HG02973 (cell line): ENCODE data around the gene TWSG1.
"Not testable (repeated sequence)": the region's sequence is repeated elsewhere in the genome, so short reads cannot be mapped to it uniquely, and the experiment has no call there.

Source experiments
- ATAC-seq: cut with Tn5 transposase; IDR thresholded peaks from one replicate; pipeline ENCODE4 v1.9.1; 2021; ENCODE audit warnings: moderate library complexity; ENCODE audit not compliant: unreplicated experiment

TWSG1 gene

DNA sequence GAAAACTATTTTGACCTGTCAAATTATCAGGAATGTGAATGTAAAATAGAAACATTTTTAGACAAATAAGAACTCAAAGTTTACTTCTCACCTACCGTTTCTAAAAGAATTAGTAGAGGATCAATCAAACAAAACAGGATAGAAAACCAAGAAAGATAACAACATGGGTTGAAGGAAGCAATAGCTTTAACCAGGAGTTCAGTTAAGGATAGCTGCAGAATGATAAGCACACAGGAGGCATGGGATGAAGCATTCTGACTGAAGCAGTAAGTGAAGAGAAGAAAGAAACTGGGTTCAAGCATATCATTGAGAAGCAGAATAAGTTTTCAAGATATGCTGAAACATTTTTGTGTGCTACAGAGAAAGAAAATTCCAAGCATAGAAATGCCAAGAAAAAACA, 52.3 kb downstream of the TWSG1 start:
- no peak for ATAC-seq

DNA sequence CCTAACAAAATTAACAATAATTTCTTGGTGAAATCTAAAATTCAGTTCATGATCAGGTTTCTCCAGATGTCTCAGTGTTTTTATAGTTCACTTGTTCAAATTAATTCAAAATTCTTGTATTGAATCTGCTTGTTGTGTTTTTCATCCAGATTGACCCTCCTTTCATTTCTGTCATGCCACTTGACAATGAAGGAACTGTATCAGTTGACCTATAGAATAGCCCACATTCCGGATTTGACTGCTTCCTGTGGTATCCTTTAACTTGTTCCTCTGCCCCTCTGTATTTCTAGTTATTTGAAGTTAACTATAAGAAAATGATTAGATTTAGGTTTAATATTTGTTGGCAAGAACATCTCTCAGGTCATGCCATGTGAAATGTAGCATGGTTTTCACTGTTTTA, 53.3 kb downstream of the TWSG1 start:
- no peak for ATAC-seq

DNA sequence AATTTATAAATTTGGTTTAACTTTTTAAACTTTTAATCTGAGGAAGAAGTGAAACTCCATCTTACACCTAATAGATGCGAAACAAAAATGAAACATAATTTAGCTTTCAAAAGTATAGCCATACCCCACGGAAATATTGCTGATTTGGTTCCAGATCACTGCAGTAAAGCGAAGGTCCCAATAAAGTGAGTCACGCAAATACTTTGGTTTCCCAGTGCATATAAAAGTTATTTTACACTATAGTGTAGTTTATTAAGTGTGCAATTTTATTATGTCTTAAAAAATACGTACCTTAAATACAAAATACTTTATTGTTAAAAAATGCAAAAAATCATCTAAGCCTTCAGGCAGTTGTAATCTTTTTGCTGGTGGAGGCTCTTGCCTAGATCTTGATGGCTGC, 55.1 kb downstream of the TWSG1 start:
- ATAC-seq = no peak

DNA sequence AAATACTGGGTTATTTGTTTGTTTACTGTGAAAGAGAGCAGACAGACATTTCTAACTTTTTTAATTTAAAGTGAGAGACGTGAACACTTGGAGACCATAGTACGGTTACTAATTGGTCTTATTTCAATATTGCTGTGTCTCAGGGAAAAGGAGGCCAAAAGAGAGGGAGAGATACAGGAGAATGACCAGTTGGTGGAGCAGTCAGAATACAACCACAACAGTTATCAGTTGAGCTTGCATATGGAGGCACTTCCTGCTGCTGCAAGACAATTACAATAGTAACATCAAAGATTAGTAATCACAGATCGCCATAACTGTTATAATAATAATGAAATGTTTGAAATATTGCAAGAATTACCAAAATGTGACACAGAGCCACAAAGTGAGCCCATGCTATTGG, 58.2 kb downstream of the TWSG1 start:
- no peak for ATAC-seq

DNA sequence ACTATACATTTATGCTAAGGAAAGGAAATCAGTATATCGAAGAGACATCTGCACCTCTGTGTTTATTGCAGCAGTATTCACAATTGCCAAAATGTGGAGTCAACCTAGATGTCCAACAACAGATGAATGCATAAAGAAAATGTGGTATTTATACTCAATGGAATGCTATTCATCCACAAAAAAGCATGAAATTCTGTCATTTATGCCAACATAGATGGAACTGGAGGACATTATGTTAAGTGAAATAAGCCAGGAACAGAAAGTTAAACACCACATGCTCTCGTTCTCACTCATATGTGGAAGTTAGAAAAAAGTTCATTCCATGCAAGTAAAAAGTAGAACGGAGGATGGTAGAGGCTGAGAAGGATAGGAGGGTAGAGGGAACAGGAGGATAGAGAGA, 59.5 kb downstream of the TWSG1 start:
- no peak for ATAC-seq

DNA sequence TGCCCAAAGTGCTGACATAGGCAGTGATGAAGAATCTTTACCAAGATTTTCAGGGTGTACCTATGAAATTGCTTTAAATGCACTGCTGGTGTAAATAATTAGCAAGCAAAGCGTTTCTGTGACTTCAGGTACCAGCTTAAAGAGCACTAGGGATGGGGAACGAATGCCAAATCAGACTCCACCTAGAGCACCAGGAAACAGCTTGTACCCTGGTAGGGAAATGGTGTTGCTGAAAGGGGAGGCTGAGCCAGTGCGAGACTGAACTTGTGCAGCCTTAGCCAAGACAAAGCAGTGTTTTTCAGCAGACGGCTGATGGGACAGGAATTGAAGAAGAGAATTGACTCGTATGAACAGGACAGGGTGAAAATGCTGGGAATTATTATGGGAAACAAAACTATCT, 65.6 kb downstream of the TWSG1 start:
- no peak for ATAC-seq

DNA sequence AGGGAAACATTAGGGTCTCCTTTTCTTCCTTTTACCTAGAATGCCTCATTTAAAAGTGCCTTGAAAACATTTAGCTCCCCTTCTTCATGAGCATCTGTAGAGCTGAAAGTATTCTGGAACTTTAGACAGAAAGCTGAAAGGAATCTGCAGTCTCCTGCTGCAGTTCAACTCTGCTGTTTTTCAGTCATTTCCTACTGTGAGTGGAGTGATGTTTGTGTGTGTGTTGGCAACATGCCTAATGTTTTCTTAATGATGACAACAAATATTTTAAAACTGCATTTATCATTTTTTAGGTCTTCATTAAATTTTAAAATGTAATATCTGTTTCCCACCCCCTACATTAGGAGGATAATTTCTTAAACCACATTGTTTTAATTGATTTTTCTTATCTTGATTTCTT, 66.6 kb downstream of the TWSG1 start:
- ATAC-seq = no peak

DNA sequence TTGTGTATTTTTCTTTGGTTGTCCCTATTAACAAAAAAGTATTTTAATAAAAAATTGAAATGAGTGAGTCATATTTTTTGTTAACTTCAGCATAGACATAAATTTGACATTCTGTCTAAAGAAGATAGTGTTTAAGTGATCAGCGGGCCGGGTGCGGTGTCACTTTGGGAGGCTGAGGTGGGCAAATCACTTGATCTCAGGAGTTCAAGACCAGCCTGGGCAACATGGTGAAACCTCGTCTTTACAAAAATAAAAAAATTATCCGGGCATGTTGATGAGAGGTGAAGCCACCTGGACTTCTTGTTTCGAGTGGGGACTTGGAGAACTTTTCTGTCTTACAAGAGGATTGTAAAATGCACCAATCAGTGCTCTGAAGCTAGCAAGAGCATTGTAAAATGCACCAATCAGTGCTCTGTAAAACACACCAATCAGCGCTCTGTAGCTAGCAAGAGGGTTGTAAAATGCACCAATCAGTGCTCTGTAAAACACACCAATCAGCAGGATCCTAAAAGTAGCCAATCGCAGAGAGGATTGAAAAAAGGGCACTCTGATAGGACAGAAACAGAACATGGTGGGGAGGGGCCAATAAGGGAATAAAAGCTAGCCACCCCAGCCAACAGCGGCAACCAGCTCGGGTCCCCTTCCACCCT, 67.9 kb downstream of the TWSG1 start:
- ATAC-seq = not testable (repeated sequence)

DNA sequence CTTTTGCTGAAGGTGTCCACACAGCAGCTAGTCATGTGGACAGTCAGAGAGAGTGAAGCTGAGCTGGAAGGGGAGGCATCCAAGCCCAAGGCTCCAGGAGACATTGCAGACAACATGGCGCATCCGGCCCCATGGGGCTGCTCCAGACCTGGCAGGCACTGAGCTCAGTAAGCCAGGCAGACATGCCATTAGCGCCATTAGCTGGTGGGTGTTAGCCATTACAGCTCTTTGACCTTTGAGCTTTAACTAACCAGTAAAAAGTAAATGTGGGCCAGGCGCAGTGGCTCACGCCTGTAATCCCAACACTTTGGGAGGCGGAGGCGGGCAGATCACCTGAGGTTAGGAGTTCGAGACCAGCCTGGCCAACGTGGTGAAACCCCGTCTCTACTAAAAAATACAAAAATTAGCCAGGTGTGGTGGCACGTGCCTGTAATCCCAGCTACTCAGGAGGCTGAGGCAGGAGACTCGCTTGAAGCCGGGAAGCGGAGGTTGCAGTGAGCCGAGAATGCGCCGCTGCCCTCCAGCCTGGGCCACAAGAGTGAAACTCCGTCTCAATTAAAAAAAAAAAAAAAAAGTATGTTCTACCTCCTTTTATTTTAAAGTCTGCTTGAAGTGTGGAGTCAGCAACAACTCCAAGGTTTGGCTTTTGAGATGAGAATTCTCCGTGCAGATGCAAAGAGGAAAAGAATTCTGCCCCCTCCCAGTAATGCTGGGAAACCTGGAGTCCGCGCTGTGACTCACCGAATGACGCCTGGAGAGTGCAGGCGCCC, 69.4 kb downstream of the TWSG1 start:
- ATAC-seq = no peak

DNA sequence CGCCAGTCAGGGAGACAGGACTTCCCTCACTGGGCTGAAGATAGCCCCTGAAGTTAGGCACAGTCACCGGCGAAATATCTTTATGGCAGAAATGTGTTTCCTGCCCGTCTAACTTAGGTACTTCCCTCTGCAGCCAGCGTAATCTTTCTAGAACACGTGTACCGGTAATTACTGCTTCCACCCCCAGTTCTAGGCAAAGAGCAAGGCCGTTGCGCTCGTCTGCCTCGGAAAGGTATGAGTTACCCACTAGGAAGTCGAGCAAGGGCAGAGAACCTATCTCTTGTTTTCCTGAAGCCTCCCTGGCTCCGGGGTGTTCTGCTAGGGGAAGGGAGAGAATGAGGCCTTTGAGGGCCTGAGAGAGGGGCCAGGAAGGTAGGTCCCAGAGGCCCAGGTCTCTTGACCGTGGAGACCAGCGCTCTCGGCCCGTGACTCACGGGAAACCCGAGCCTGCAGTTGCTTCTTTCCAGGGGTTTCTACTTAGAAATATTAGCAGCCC, 70.0 kb downstream of the TWSG1 start:
- ATAC-seq = peak; percentile 65

DNA sequence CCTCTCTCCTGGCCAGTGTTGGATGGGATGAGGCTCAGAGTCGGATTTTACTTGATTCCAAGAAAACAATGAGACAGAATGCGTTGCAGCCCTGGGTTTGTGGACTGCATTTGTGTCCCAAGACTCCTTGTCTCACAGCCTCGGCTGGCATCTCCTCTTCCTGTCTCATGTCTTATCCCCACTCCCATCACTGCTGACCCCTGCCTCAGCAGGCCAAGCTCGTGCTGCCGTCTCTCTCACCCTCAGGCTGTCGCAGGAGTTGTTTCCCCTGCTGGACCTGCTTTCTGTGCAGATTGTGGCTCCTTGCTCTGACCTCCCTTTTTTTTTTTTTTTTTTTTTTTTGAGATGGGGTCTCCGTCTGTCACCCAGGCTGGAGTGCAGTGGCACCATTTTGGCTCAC, 70.6 kb downstream of the TWSG1 start:
- ATAC-seq = no peak

DNA sequence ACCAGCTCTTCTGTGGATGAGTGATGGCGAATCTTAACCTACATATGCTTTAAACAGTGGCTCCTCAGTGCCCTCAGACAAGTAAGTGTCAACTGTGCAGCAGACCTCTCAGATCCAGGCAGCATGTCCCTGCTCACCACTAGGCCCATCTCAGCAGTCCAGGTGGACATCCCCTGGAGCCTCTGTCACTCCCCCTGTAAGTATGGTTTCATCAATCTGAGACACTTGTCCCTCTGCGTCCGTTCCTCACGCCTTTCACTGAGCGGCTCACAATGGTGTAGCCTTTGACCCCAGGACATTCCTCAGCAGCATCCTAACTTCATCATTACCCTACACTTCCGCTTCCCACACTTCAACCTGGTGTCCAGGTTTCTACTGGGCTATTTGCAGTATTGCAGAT, 71.4 kb downstream of the TWSG1 start:
- no peak for ATAC-seq

DNA sequence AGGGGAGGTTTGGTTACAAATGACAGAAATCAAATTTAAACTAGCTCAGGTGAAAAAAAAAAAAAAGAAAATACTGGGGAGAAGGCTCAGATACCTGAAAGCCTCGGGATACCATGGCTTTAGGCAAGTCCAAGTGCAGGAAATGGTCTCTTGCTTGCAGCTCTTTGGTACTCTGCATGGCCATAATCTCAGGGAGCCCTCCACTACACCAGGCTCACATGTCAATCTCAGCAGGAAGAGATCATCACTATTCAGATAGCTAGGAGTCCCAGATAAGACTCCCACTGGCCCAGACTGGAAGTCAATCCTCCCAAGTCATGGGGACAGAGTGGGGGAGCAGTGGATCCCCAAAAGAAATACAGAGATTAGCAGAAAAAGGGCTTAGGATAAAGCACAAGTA, 75.9 kb downstream of the TWSG1 start:
- no peak for ATAC-seq

DNA sequence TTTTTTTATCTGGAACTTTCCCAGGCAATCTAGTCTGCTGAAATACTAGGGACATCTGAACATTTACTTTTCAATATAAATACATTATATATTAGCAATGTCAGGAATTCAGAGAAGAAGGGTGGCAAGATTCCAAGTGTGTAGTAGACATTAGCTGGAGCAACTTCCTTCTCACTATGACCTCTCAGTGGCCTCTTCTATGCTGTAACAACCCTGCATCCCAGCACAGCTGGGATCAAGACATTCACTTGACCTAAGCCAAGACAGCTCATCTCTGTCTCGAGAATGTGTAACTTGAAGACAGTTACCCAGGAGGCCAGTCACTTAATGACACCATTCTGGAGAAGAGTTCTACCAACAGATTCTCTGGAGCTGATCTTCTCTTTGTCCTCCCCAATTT, 79.0 kb downstream of the TWSG1 start:
- no peak for ATAC-seq

DNA sequence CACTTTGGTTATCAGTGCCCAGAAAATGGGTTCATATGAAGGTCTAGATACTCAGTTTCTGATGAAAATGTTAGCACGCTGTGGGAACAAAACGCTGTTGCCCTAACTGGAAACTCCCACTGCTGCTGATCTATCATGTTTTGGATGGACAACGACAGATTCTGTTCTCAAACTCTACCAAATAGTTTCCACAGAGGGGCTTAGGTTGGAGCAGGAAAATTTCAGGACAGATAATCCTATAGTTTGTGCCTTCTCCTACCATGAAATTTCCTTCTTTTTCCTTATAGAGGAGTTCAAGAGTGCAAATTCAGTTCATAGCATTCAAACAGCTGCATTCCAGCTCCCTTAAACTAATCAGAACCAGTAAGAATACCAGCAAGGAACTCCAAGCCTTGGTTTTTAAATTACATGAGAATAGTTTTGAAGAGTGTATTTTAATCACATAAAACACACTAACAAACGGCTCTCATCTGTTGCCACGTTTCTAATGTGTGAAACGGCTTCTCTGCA, 82.0 kb downstream of the TWSG1 start:
- ATAC-seq = no peak

DNA sequence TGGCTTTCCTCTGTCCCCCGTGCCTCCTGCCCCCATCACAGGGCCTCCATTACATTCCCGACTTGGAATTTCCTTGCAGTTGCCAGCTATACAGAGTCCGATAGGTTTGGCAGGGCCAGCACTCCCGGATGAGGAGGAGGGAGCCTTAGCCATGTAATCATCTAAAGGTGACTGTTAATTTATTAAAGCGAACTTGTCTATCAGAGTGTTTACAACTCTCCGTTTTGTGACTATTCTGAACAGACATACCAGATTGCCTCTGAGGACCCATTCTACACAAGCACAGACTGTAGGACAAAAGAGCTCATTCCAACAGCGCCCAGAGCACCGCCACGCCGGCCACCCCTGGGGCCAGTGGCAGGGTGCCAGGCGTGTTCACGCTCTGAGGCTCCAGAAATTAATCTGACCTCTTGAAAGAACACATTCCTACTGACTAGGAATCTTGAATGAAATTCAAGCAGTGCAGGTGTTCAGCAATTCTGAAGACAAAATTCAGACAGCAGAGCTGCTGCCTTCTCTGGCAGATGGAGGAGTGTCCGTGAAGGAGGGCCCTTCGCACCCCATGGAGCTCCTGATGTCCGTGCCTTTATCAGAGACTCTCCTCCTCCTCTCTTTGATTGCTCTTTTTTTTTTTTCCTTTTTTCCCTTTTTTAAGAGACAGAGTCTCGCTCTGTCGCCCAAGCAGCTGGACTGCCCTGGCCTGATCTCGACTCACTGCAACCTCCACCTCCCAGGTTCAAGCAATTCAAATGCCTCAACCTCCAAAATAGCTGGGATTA, 82.7 kb downstream of the TWSG1 start:
- no peak for ATAC-seq

DNA sequence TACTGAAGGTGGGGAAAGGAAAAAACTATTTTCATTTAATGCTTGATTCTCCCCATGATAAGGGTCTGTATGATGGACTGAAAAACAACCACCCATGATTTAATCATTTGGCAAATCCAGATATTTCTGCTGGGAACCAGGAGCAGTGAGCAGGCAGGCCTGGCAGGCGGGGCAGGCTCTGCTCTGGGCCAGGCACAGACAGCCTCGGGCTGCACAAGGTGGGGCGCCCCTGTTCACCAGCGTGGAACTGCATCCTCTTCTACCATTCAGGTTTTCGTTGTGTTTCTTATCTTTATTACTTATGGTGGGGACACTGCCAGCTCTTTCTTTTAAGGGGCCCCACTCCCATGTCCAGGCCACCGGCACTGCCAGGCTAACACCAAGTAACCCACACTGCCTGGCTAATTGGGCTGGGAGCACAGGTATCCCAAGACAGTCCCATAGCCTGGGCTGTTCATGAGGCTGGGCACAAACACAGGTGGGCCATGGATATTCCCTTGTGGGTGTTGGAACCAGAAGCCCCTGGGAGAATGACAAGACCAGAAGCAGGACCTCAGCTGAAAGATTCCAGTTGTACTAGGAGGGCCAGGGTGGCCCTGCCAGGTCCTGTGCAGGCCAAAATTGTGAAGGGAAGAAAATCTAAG, 83.6 kb downstream of the TWSG1 start:
- ATAC-seq = no peak

DNA sequence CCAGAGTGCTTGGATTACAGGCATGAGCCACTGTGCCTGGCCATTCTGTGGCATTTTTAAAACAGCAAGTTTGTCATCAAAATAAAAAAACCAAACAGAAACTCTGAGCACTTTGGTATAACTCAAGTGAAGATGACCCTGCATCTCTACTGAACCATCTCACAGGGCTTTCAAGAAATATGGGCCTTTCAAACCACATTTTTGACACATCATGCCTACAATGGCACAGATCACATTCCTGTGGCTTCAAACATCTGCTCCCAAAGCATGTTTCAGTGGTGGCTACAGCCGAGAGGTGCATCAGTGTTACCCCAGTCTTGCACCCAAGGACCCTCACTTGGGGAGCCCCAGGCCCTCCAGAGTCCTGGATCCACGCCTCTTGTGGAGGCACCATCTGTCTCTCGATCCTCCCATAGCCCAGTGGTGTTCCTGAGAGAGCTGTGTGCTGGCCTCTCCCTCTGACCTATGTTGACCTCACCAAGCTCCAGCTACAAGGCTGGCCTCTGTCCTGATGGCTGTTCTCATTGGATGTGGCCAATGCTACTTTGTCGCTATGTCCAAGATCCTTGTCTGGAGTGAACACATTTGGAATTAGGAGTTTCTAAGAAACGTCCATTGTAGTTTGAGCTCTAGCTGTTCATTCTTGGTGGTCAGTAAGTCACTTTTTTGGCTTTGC, 85.5 kb downstream of the TWSG1 start:
- ATAC-seq = no peak

DNA sequence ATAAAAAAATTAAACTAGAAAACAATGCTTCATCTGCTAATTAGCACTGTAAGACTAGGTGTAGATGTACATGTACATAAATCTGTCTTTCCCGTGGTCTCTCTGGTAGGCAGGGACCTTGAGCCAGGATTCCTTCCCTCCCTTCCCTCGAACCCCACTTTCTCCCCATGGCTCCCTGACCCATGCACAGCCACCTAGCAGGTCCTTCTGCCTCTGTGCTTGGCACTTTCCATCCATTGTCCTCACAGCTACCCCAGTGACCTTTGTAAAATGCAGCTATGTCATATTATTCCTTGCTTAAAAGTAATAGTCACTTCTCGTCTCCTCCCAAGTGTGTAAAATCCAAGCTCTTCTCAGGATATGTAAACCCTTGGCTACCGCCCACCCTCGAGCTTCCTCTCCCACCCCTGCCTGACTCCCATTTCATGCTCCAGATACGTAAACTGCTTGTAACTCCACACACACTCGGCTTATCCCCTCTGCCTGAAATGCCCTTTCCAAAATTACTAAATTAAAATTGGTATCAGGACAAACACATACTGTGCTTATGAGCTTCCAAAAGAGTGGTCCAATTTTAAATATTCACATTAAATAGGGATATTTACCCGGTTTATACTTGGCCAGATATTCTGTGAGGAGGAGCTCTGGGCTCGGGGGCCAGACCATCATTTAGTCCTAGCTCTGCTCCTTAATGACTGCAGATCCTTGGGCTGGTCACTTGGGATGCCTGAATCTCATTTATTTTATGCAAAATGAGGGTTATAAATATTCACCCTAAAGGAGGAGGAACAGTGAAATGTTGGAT, 86.7 kb downstream of the TWSG1 start:
- no peak for ATAC-seq

DNA sequence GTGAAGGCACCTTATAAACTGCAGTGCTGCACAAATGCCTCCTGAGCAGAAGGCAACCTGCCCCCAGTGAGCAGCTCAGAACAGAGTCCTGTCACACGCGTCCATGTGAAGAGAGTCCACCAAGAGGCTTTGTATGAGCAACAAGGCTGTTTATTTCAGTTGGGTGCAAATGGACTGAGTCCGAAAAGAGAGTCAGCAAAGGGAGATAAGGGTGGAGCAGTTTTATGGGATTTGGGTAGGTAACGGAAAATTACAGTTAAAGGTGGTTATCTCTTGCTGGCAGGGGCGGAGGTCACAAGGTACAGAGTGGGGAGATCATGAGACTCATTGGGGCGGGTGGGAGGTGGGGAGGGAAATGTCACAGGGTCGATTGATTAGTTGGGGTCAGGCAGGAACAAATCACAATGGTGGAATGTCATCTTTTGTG, 87.3 kb downstream of the TWSG1 start:
- no peak for ATAC-seq
